GM19468 (cell line): ENCODE data around the gene ZNF606.
"Not testable (repeated sequence)": the region's sequence is repeated elsewhere in the genome, so short reads cannot be mapped to it uniquely, and the experiment has no call there.

Experiments
- ATAC-seq: cut with Tn5 transposase; IDR thresholded peaks from one replicate; pipeline ENCODE4 v1.9.1; 2021; ENCODE audit warnings: mild to moderate bottlenecking, moderate library complexity, moderate number of reproducible peaks; ENCODE audit not compliant: unreplicated experiment; ENCODE audit errors: extremely low read depth

Gene ZNF606

DNA sequence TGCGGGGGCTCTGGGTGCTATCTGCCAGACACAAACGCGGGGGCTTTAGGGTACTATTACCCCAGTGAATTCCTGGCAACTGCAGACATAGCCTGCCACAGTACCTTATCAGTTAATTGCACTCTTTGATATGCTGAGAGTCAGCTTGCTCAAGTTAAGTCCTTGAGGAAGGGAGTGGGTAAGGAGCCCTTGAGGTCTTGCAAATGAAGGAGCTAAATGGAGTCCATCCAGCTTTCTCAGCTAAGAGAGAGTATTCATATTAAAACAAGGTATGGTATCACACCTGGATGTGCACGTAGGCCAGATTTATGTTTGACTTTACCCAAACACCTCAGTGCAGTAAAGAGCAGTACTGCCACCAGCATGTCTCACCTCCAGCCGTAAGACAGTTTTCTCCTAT lies 11.5 kb upstream of the ZNF606 start:
- ATAC-seq = no peak

- no peak for ATAC-seq
Measured at GRCh38 chr19:58010507-58010906, 7.9 kb upstream of the ZNF606 start.

GRCh38 chr19:58009666-58010301 lies 7.2 kb upstream of the ZNF606 start:
- peak; percentile 68 for ATAC-seq

DNA sequence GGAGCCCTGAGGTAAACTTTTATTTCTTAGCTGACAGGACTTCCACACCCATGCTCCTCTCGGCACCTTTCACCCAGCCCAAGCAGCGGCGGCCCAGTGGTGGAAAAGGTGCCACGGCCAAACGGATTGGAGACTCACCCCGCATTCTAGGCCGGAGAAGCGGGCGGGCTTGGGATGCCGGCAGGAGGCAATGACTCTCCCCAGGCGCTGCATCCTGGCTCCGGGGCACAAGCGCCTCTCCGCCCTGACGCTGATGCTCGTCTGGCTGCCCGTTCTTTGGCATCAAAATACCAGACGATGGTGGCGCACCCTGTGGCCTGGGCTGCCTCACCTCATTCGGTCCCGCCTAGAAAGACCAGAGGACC lies 6.7 kb upstream of the ZNF606 start:
- ATAC-seq = no peak

GRCh38 chr19:58008877-58009276 lies 6.3 kb upstream of the ZNF606 start:
- not testable (repeated sequence) for ATAC-seq

DNA sequence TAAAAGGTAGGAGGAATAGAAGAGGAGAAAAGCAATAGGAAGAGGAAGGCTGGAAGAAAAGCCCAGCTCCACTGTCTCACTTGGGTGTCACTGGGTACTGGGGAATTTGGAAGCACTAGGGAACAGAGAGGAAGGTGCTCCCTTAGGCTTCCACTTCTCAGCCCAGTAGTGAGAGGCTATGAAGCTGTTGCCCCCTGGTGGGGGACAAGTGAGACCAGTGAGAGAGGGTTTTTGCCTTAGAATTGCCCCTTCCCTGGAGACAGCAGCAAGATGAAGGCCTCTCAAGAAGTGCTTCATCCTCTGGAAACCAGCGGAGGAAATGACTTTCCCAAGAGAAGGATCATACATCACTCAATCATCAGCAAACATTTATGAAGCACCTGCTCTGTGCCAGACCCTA lies 4.7 kb upstream of the ZNF606 start:
- ATAC-seq = no peak

DNA sequence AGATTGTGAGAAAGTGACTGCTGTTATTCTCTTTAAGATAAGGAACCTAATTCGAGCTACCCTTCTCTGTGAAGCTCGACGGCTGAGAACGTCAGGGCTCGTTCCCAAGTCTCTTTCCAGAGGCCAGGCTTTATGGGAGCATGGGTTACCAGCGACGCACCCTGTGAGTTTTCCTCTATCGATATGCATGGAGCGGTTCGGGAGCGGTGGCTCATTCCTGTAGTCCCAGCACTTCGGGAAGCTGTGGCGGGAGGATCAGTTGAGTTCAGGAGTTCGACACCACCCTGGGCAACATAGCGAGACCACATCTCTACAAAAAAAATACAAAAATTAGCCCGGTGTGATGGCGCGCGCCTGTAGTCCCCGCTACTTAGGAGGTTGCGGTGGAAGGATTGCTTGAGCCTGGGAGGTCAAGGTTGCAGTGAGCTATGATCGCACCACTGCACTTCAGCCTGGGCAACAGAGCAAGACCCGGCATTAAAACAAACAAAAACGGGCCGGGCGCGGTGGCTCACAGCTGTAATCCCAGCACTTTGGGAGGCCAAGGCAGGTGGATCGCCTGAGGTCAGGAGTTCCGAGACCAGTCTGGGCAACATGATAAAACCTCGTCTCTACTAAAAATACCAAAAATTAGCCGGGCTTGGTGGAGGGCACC lies 681 bp upstream of the ZNF606 start:
- ATAC-seq = no peak

DNA sequence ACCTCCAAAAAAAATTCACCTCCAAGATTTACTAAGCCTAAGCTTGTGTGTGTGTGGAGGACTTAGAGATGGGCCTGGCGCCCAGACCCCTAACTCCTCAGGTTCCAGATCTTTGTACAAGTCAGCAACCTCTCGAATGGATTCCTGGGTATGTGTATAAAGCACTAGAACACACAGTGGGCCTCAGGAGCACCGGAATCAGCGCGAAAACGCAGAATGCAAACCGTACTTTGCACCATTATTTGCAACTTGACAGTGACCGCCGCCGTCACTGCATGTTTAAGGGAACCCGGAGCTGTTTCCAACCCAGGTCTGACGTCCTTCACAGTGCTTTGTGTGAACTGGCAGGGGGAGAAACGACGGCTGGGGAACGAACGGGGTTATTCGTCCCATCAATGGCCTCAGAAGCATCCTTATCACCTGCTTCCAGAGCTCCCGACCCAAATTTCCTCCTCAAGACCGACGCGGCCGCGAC lies 688 bp downstream of the ZNF606 start:
- ATAC-seq = no peak

GRCh38 chr19:58000677-58001076 lies 1.9 kb downstream of the ZNF606 start:
- ATAC-seq = no peak

- no peak for ATAC-seq
Measured at GRCh38 chr19:57992841-57993240, 9.8 kb downstream of the ZNF606 start.

GRCh38 chr19:57978586-57979289 lies 23.9 kb downstream of the ZNF606 start:
- ATAC-seq = no peak

GRCh38 chr19:57974434-57974833 lies 28.2 kb downstream of the ZNF606 start, which contains the start of gene C19orf18:
Gene C19orf18, minus strand, starts transcription at chr19:57974534. Its CDS starts 102 bp downstream, at chr19:57974432.
- no peak for ATAC-seq

DNA sequence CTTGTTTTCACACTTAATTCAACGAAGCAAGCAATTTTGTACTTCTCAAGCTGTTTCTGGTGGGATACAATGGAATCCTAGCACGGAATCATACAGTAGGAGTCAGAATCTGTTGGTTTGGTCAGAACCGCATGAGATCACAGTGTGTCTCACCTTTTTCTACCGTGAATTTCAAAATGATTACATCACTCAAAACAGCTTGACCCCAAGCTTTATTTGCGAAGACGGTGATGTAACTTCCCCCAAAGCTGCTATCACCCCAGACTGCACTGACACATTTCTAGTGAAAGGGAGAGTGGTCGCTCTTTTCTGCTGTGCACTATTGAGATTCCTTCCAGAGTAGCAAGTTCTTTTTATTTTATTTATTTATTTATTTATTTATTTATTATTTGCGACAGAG lies 37.9 kb downstream of the ZNF606 start:
- no peak for ATAC-seq

GRCh38 chr19:57961785-57962184 lies 40.8 kb downstream of the ZNF606 start:
- ATAC-seq = no peak

GRCh38 chr19:57954996-57955395 lies 47.6 kb downstream of the ZNF606 start:
- no peak for ATAC-seq

DNA sequence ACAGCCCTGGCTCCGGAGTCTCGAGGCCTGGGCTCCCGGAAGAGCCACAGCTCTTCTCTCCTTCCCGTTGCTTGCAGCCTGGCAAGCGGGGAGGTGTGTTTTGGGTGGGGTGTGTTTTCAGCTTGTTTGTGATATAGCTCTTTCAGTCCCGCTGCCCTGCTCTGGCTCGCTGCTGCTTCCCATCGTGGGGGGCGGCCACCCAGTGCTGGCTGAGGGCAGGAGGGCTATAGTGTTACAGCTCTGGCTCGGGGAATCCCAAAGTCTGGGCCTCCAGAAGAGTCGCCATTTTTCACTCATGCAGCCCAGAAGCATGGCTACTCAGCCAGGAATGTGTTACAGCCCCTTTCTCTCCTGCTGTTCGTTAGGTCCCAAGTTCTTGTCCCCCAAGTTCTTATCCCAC lies 52.9 kb downstream of the ZNF606 start:
- no peak for ATAC-seq

- ATAC-seq = no peak
Measured at GRCh38 chr19:57949296-57949695, 53.3 kb downstream of the ZNF606 start.

- ATAC-seq = peak; percentile 94
Measured at GRCh38 chr19:57947419-57948134, 55.0 kb downstream of the ZNF606 start, which contains the start of gene ZNF256. Gene ZNF256, minus strand, starts transcription at chr19:57947706. Its CDS starts 232 bp downstream, at chr19:57947474.

GRCh38 chr19:57947088-57947418 lies 55.6 kb downstream of the ZNF606 start:
- no peak for ATAC-seq

DNA sequence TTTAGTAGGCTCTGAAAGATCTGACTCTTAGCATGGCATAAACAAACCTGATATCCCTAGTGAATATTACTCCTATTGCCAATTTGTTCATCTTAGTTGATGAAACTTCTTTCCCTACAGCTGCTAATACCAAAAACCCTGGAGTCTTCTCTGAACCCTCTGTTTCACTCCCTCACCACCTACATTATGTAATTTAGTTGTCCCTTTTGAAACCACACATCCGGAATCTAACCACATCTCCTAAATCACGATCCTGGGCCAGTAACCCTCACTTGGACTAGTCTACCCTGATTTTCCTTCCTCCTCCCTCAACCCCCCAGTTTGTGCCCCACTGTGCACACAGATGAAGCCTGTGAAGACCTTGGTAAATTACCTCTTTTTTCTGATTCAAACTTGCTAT lies 56.3 kb downstream of the ZNF606 start:
- ATAC-seq = no peak

DNA sequence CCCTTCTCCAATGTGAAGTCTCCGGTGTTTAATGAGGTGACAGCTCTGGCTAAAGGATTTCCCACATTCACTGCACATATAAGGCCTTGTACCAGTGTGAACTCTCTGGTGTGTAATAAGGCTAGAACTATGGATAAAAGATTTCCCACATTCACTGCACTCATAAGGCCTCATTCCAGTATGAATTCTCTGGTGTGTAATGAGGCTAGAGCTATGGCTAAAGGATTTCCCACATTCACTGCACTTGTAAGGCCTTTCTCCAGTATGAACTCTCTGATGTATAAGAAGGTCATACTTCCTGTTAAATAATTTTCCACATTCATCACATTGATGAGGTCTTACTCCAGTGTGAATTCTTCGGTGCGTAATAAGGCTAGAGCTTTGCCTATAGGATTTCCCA lies 61.0 kb downstream of the ZNF606 start:
- ATAC-seq = no peak
